ENCODE results near the gene ABCD3.

ABCD3 gene

DNA sequence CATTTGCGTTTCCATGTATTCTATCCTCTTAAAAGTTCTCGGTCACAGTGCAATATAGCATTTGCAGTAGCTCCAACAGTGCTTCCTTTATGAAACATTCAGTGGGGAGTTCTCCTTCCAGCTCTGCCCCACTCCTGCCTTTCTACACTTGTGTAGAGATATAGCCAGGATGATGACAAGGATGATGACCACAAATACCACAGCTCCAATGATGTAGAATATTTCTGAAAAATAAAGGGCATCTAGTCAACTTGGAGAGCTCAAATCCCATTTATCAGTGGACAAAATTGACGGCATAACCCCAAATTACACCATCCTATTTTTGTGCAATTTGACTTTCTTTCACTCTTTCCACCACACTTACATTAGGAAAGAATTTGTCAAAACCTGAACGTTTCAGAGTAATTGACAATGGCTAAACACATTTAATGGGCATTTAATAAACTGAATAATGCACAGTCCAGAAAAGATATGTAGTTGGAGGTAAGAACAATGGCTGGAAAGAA, 112.2 kb downstream of the ABCD3 start:
- no peak for DNase-seq (ENCODE audit: insufficient read length, low spot score)
- no peak for FAIRE-seq
- no peak for TF ChIP-seq POU2F2 (IDR thresholded peaks at IDR 0.05; ENCODE audit: low read depth, low read length)
- TF ChIP-seq SPI1 (IDR thresholded peaks at IDR 0.05; ENCODE audit: low read depth, low read length), result no peak
- no peak for TF ChIP-seq PAX5 (IDR thresholded peaks at IDR 0.05; ENCODE audit: insufficient read depth, low read length, severe bottlenecking)
- TF ChIP-seq TAF1 (IDR thresholded peaks at IDR 0.05; ENCODE audit: low read depth, low read length), result no peak
- TF ChIP-seq POLR2A (IDR thresholded peaks at IDR 0.05; ENCODE audit: low read depth, low read length), result no peak

- TF ChIP-seq SPI1 (IDR thresholded peaks at IDR 0.05; ENCODE audit: low read depth, low read length), result no peak
- TF ChIP-seq POU2F2 (IDR thresholded peaks at IDR 0.05; ENCODE audit: low read depth, low read length), result no peak
- TF ChIP-seq POLR2A (IDR thresholded peaks at IDR 0.05; ENCODE audit: low read depth, low read length), result no peak
- TF ChIP-seq TAF1 (IDR thresholded peaks at IDR 0.05; ENCODE audit: low read depth, low read length), result no peak
- TF ChIP-seq POLR2AphosphoS5 (IDR thresholded peaks at IDR 0.05; ENCODE audit: low read depth, low read length), result no peak
- TF ChIP-seq PAX5 (IDR thresholded peaks at IDR 0.05; ENCODE audit: insufficient read depth, low read length, severe bottlenecking), result no peak
- FAIRE-seq (no peak), DNase-seq (ENCODE audit: insufficient read length, low spot score) (no peak)
Observed at GRCh38 chr1:94531664-94532063, 113.5 kb downstream of the ABCD3 start.

DNA sequence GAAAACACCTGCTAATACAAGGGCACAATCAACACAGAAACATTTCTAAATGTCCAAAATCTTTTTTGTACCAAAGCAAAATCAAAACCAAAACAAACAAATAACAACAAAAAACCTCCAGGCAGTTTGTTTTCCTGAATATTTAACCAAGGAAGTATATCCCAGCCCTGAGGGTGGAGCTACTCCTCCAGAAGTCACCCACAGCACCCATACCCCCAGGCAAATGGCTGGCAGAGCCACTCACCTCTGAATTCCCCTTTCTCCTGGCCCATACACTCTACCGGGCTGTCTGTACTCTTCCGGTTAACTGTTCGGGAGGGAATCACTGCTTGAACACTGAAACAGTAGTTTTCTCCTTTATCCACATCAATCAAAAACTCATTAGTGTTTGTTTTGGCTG, 113.9 kb downstream of the ABCD3 start:
- TF ChIP-seq POU2F2 (IDR thresholded peaks at IDR 0.05; ENCODE audit: low read depth, low read length) (no peak), POLR2A (IDR thresholded peaks at IDR 0.05; ENCODE audit: low read depth, low read length) (no peak), SPI1 (IDR thresholded peaks at IDR 0.05; ENCODE audit: low read depth, low read length) (no peak), TAF1 (IDR thresholded peaks at IDR 0.05; ENCODE audit: low read depth, low read length) (no peak), PAX5 (IDR thresholded peaks at IDR 0.05; ENCODE audit: insufficient read depth, low read length, severe bottlenecking) (no peak), POLR2AphosphoS5 (IDR thresholded peaks at IDR 0.05; ENCODE audit: low read depth, low read length) (no peak)
- no peak for FAIRE-seq
- DNase-seq (ENCODE audit: insufficient read length, low spot score), result no peak

GRCh38 chr1:94535095-94535494, 116.9 kb downstream of the ABCD3 start:
- no peak for TF ChIP-seq TAF1 (IDR thresholded peaks at IDR 0.05; ENCODE audit: low read depth, low read length)
- no peak for TF ChIP-seq POU2F2 (IDR thresholded peaks at IDR 0.05; ENCODE audit: low read depth, low read length)
- TF ChIP-seq POLR2AphosphoS5 (IDR thresholded peaks at IDR 0.05; ENCODE audit: low read depth, low read length), result no peak
- TF ChIP-seq POLR2A (IDR thresholded peaks at IDR 0.05; ENCODE audit: low read depth, low read length), result no peak
- TF ChIP-seq SPI1 (IDR thresholded peaks at IDR 0.05; ENCODE audit: low read depth, low read length), result no peak
- TF ChIP-seq PAX5 (IDR thresholded peaks at IDR 0.05; ENCODE audit: insufficient read depth, low read length, severe bottlenecking), result no peak
- DNase-seq (ENCODE audit: insufficient read length, low spot score) (no peak), FAIRE-seq (no peak)

GRCh38 chr1:94535879-94536278, 117.7 kb downstream of the ABCD3 start:
- FAIRE-seq (no peak), DNase-seq (ENCODE audit: insufficient read length, low spot score) (no peak)
- no peak for TF ChIP-seq SPI1 (IDR thresholded peaks at IDR 0.05; ENCODE audit: low read depth, low read length)
- no peak for TF ChIP-seq TAF1 (IDR thresholded peaks at IDR 0.05; ENCODE audit: low read depth, low read length)
- no peak for TF ChIP-seq PAX5 (IDR thresholded peaks at IDR 0.05; ENCODE audit: insufficient read depth, low read length, severe bottlenecking)
- no peak for TF ChIP-seq POLR2AphosphoS5 (IDR thresholded peaks at IDR 0.05; ENCODE audit: low read depth, low read length)
- no peak for TF ChIP-seq POLR2A (IDR thresholded peaks at IDR 0.05; ENCODE audit: low read depth, low read length)
- no peak for TF ChIP-seq POU2F2 (IDR thresholded peaks at IDR 0.05; ENCODE audit: low read depth, low read length)

GRCh38 chr1:94537254-94537653, 119.1 kb downstream of the ABCD3 start:
- no peak for TF ChIP-seq POLR2AphosphoS5 (IDR thresholded peaks at IDR 0.05; ENCODE audit: low read depth, low read length)
- TF ChIP-seq POU2F2 (IDR thresholded peaks at IDR 0.05; ENCODE audit: low read depth, low read length), result no peak
- TF ChIP-seq PAX5 (IDR thresholded peaks at IDR 0.05; ENCODE audit: insufficient read depth, low read length, severe bottlenecking), result no peak
- TF ChIP-seq POLR2A (IDR thresholded peaks at IDR 0.05; ENCODE audit: low read depth, low read length), result no peak
- no peak for TF ChIP-seq TAF1 (IDR thresholded peaks at IDR 0.05; ENCODE audit: low read depth, low read length)
- TF ChIP-seq SPI1 (IDR thresholded peaks at IDR 0.05; ENCODE audit: low read depth, low read length), result no peak
- DNase-seq (ENCODE audit: insufficient read length, low spot score) (no peak), FAIRE-seq (no peak)

GRCh38 chr1:94538243-94538827, 120.1 kb downstream of the ABCD3 start:
- DNase-seq (ENCODE audit: insufficient read length, low spot score) (no peak), FAIRE-seq (no peak)
- no peak for TF ChIP-seq SPI1 (IDR thresholded peaks at IDR 0.05; ENCODE audit: low read depth, low read length)

DNA sequence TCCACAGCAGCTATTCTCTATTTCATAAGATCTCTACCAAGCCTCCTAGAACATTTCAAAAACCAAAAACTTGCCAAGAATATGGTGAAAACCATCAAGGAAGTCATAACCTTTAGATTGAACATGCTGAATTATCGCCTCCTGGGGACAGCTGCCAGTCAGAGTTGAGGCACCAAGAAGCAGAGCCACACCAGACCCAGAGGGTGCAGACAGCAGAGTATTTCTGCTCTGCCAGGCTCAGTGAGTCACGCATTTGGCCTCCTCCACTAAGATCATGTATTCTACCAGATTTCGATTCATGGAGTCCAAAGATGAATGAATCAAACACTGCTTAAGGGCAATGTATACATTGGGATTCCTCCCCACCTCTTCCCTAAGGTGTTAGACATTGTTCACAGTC, 121.3 kb downstream of the ABCD3 start:
- DNase-seq (ENCODE audit: insufficient read length, low spot score), result no peak
- no peak for TF ChIP-seq POU2F2 (IDR thresholded peaks at IDR 0.05; ENCODE audit: low read depth, low read length)
- TF ChIP-seq PAX5 (IDR thresholded peaks at IDR 0.05; ENCODE audit: insufficient read depth, low read length, severe bottlenecking), result no peak
- no peak for FAIRE-seq

- no peak for FAIRE-seq
- no peak for TF ChIP-seq POLR2A (IDR thresholded peaks at IDR 0.05; ENCODE audit: low read depth, low read length)
- no peak for TF ChIP-seq TAF1 (IDR thresholded peaks at IDR 0.05; ENCODE audit: low read depth, low read length)
- TF ChIP-seq POU2F2 (IDR thresholded peaks at IDR 0.05; ENCODE audit: low read depth, low read length), result no peak
- no peak for TF ChIP-seq PAX5 (IDR thresholded peaks at IDR 0.05; ENCODE audit: insufficient read depth, low read length, severe bottlenecking)
- no peak for TF ChIP-seq SPI1 (IDR thresholded peaks at IDR 0.05; ENCODE audit: low read depth, low read length)
- no peak for TF ChIP-seq POLR2AphosphoS5 (IDR thresholded peaks at IDR 0.05; ENCODE audit: low read depth, low read length)
- no peak for DNase-seq (ENCODE audit: insufficient read length, low spot score)
Observed at GRCh38 chr1:94540440-94541245, 122.5 kb downstream of the ABCD3 start.

Data from GM12891 (cell line).